Smooth muscle cell (in vitro differentiated cells): ENCODE measurements around the gene COX14. TPM values are rescaled to one million over a fixed set of nuclear protein-coding genes. Genes with fewer than 3 reads are reported as not detected.

Experiments
- DNase-seq: peaks from one replicate; lab custom pipeline; 2025; ENCODE audit not compliant: unreplicated experiment; lab: John Stamatoyannopoulos, UW
- H2AFZ ChIP-seq: fragments of 200-600 bp; sonication (generic); 2 replicates; pipeline ENCODE4 v1.6.0; 2016; ENCODE audit warnings: antibody characterized with exemption, low read depth, mild to moderate bottlenecking
- H3F3A ChIP-seq: fragments of 200-600 bp; sonication (generic); 2 replicates; pipeline ENCODE4 v1.6.0; 2017; ENCODE audit warnings: antibody characterized with exemption, low read depth
- H3K27ac ChIP-seq: fragments of 200-600 bp; sonication (generic); 2 replicates; pipeline ENCODE4 v1.5.1; 2016; ENCODE audit warnings: low read depth, mild to moderate bottlenecking
- H3K27me3 ChIP-seq: fragments of 200-600 bp; sonication (generic); 2 replicates; pipeline ENCODE4 v1.6.1; 2016; ENCODE audit warnings: low read depth, mild to moderate bottlenecking
- H3K36me3 ChIP-seq: fragments of 200-600 bp; sonication (generic); 2 replicates; pipeline ENCODE4 v1.5.1; 2016; ENCODE audit warnings: low read depth
- H3K4me1 ChIP-seq: fragments of 200-600 bp; sonication (generic); 2 replicates; pipeline ENCODE4 v1.5.1; 2016; ENCODE audit warnings: low read depth
- H3K4me2 ChIP-seq: fragments of 200-600 bp; sonication (generic); 2 replicates; pipeline ENCODE4 v1.6.0; 2016; ENCODE audit warnings: mild to moderate bottlenecking
- H3K4me3 ChIP-seq: fragments of 200-600 bp; sonication (generic); 2 replicates; pipeline ENCODE4 v1.5.1; 2016; ENCODE audit warnings: mild to moderate bottlenecking
- H3K79me2 ChIP-seq: fragments of 200-600 bp; sonication (generic); 2 replicates; pipeline ENCODE4 v1.6.0; 2016; ENCODE audit warnings: low read depth, mild to moderate bottlenecking
- H3K9ac ChIP-seq: fragments of 200-600 bp; sonication (generic); 2 replicates; pipeline ENCODE4 v1.6.0; 2016; ENCODE audit warnings: low read depth
- H3K9me3 ChIP-seq: fragments of 200-600 bp; sonication (generic); replicated peaks from 2 replicates; pipeline ENCODE4 v1.5.1; 2016; ENCODE audit warnings: low read depth
- H4K20me1 ChIP-seq: fragments of 200-600 bp; sonication (generic); 2 replicates; pipeline ENCODE4 v1.6.0; 2016; ENCODE audit warnings: low read depth
- CTCF ChIP-seq: fragments of 200-600 bp; sonication (generic); IDR thresholded peaks from 2 replicates; pipeline ENCODE4 v1.5.1; 2017; ENCODE audit warnings: borderline replicate concordance, mild to moderate bottlenecking, antibody characterized with exemption; ENCODE audit not compliant: insufficient read depth, poor library complexity, severe bottlenecking
- WGBS: methylation state at CpG from one replicate; pipeline ENCODE4 v1.1.7; 2016; ENCODE audit warnings: low lambda C conversion rate; 5-methylcytosine and 5-hydroxymethylcytosine counted together
- polyA plus RNA-seq: library from polyadenylated mRNA; unstranded; fragments of >200 nt; fragmentation: Nextera tagmentation; extraction: Ambion mirVana; gene quantifications from 2 replicates; pipeline ENCODE4 v1.2.1, GENCODE V29; 2016
- total RNA-seq: library from RNA; depleted of rRNA; stranded (reverse); fragments of >200 nt; gene quantifications from 2 replicates; pipeline ENCODE4 v1.2.3, GENCODE V29; 2014

Gene COX14
- total and polyA plus RNA-seq, 2 experiments from 2014 or later = 18.6 to 67.9 TPM

- peaks cover 3% of the 10 kb centered on the region for H3K36me3 ChIP-seq
- TF ChIP-seq CTCF = no peak
- no peak for DNase-seq
- no peaks in the 10 kb centered on the region for H3K4me1 ChIP-seq
- H3K9ac ChIP-seq = no peak overlapping the region
- H3K9me3 ChIP-seq = no peaks in the 10 kb centered on the region
- H3K79me2 ChIP-seq = no peaks in the 10 kb centered on the region
- no peaks in the 10 kb centered on the region for H3K27me3 ChIP-seq
- peaks cover 14% of the 10 kb centered on the region for H3F3A ChIP-seq
- no peak overlapping the region for H3K4me2 ChIP-seq
- H4K20me1 ChIP-seq = no peaks in the 10 kb centered on the region
- no peak overlapping the region for H3K4me3 ChIP-seq
- H2AFZ ChIP-seq = no peak overlapping the region
- no peak overlapping the region for H3K27ac ChIP-seq
- 95% methylated on average over 3 of the region's 3 CpGs for WGBS
Measured at GRCh38 chr12:50100561-50100960, 11.5 kb upstream of the COX14 start.

- no peak overlapping the region for H3K4me2 ChIP-seq
- no peak for DNase-seq
- WGBS = 75% methylated on average over 3 of the region's 3 CpGs
- H4K20me1 ChIP-seq = no peaks in the 10 kb centered on the region
- no peak overlapping the region for H2AFZ ChIP-seq
- H3K4me3 ChIP-seq = no peak overlapping the region
- TF ChIP-seq CTCF = peak; percentile 39
- H3K79me2 ChIP-seq = no peaks in the 10 kb centered on the region
- peaks cover 14% of the 10 kb centered on the region for H3F3A ChIP-seq
- H3K9ac ChIP-seq = no peak overlapping the region
- no peak overlapping the region for H3K27ac ChIP-seq
- no peaks in the 10 kb centered on the region for H3K9me3 ChIP-seq
- H3K4me1 ChIP-seq = no peaks in the 10 kb centered on the region
- H3K36me3 ChIP-seq = peaks cover 3% of the 10 kb centered on the region
- H3K27me3 ChIP-seq = no peaks in the 10 kb centered on the region
Measured at GRCh38 chr12:50101663-50102062, 10.4 kb upstream of the COX14 start.

GRCh38 chr12:50102131-50102531 is 9.9 kb upstream of the COX14 start:
- WGBS = 98% methylated on average over 2 of the region's 2 CpGs
- no peaks in the 10 kb centered on the region for H4K20me1 ChIP-seq
- H3F3A ChIP-seq = peaks cover 14% of the 10 kb centered on the region
- no peak overlapping the region for H3K9ac ChIP-seq
- no peaks in the 10 kb centered on the region for H3K4me1 ChIP-seq
- no peaks in the 10 kb centered on the region for H3K79me2 ChIP-seq
- no peak overlapping the region for H2AFZ ChIP-seq
- H3K9me3 ChIP-seq = no peaks in the 10 kb centered on the region
- TF ChIP-seq CTCF = no peak
- no peak overlapping the region for H3K27ac ChIP-seq
- H3K27me3 ChIP-seq = no peaks in the 10 kb centered on the region
- no peak overlapping the region for H3K4me3 ChIP-seq
- H3K36me3 ChIP-seq = peaks cover 3% of the 10 kb centered on the region
- H3K4me2 ChIP-seq = no peak overlapping the region
- DNase-seq = no peak

- Histone ChIP-seq H4K20me1 (no peaks in the 10 kb centered on the region), H3K9ac (no peak overlapping the region), H3K27me3 (no peaks in the 10 kb centered on the region), H3K4me3 (no peak overlapping the region), H3K4me1 (no peaks in the 10 kb centered on the region), H3K9me3 (no peaks in the 10 kb centered on the region), H2AFZ (no peak overlapping the region), H3K27ac (no peak overlapping the region), H3K79me2 (no peaks in the 10 kb centered on the region), H3F3A (peaks cover 14% of the 10 kb centered on the region), H3K4me2 (no peak overlapping the region), H3K36me3 (peaks cover 3% of the 10 kb centered on the region)
- WGBS = 97% methylated on average over 8 of the region's 8 CpGs
- no peak for DNase-seq
- no peak for TF ChIP-seq CTCF
Measured at GRCh38 chr12:50102646-50103309, 9.3 kb upstream of the COX14 start.
